Inferior parietal cortex (tissue), 1 donor: Measurements from ENCODE around the gene FILIP1.
A peak's percentile ranks its signal among the peaks of the same experiment; 100 is the strongest.

Source experiments
- DNase-seq: peaks from one replicate; pipeline ENCODE4 v3.0.0-alpha.2; 2016; ENCODE audit errors: extremely low spot score

Gene FILIP1

GRCh38 chr6:75334266-75335040 is 159.1 kb downstream of the FILIP1 start:
- no peak for DNase-seq

DNA sequence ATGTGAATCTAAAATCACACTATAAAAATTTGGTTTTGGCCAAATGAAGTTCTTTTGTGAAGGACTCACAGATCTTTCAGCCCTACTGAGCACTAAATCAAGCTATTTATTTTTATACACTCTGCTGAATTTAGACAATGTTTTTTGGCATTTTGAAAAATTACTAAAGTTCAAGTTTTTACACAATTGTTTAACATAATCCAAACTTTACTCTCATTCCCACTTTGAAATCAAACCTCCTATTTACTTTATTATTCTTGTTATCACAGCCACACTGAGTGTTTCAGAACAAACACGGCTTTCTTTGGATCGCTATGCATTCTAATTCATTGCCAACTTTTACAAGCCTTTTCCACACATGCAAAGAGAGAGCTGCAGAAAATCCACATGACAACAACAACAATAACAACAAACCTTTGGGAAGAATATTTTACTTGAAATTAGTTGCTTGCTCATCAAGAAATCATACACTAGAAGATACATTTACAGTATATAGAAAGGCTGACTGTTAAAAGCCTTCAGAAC is 159.9 kb downstream of the FILIP1 start:
- no peak for DNase-seq

- DNase-seq, result no peak
These were observed 162.4 kb downstream of the FILIP1 start for GRCh38 chr6:75331151-75331550.

DNA sequence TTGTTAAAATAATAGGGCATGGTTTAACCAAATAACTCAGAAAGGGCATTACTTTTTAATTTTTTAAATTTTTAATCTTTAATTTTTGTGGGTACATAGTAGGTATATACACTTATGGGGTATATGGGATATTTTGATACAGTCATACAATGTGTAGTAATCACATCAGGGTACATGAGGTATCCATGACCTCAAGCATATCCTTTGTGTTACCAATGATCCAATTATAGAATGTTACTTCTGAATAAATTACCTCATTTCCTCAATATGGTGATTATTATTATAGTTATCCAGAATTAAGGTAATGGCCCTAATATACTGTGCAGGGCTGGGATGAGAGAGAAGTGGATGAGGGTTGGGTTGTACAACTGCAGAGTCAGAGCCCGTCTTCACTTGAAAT is 163.9 kb downstream of the FILIP1 start:
- no peak for DNase-seq

- DNase-seq, result no peak
These were observed 165.8 kb downstream of the FILIP1 start for GRCh38 chr6:75327807-75328206.

DNA sequence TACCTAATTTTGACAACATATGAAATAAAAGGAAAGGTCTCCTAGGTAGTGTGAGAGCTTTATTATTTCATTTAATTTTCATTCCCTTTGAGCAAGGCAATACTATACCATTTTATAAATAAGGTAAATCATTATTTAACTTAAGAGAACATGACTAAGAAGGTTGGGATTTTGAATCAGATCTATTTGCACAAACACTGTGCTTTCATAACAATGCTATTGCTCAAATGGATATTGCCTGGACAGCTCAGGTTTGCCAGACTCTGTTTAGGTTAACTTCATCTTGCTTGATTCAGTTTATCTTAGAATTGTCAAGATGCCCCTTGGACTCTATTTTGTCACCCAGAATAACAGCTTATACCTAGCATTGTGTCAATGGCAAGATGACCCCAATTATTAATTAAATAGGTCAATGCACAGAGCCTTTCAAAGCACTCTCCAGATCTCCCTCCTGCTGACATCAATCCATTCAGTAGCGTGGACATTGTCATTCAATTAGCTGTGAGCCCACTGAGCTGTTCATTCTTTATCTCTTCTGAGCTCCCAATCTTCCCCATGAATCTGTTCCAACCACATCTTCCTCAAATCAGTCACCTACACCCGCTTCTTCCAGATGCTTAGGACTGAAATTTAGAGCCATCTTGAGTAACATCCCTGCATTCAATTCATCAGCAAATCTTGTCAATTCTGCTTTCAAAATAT is 166.9 kb downstream of the FILIP1 start:
- no peak for DNase-seq

DNA sequence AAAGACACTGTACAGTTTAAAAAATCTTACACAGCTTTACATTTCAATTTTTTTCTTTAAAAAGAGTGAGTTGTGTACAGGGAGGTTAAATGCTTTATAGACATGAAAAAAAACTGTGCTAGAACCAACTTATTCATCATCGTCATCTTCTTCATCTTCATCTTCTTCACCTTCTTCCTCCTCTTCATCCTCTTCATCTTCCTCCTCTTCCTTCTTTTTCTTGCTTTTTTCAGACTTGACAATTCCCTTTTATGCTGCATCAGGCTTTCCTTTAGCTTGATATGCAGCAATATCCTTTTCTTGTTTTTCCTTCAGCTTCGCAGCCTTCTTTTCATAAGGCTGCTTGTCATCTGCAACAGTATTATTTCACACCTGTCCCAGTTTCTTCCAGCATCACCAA is 174.7 kb downstream of the FILIP1 start:
- DNase-seq, result no peak

DNA sequence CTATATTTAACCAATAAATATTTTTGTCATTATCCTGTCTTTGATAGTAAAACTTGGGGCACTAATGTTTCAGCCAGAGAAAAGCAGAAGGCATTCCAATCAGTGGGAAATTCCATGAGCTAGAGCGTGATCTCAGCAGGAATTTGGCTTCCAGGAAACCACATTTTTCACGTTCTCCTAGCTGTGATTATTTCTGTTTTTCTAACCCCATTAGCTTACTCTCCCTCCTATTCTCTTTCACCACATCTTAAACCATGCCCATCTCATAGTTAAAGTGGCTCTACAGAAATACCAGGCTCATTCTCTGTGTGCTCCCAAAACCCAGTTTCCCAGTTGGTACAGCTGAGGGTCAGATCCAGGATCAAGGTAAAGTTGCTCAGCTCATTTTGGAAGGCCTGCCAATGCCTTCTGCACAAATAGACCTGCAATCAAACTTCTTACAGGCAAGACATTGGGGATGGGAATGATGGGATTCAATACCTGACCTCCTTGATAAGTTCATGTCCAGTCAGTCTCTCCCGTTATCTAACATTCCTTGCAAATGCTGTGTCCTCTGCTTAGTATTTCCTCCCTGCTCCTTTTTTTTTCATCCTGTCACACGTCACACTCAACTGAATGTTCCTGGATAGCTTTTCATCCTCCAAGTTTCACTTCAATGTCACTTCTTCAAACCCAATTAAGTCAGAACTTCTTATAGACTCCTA is 175.9 kb downstream of the FILIP1 start:
- DNase-seq, result no peak

GRCh38 chr6:75315978-75316377 is 177.6 kb downstream of the FILIP1 start:
- DNase-seq, result no peak

GRCh38 chr6:75308250-75308988 is 185.2 kb downstream of the FILIP1 start:
- DNase-seq, result no peak

- DNase-seq, result no peak
These were observed 186.1 kb downstream of the FILIP1 start for GRCh38 chr6:75307364-75308004.

- no peak for DNase-seq
These were observed 187.5 kb downstream of the FILIP1 start for GRCh38 chr6:75306064-75306463.

DNA sequence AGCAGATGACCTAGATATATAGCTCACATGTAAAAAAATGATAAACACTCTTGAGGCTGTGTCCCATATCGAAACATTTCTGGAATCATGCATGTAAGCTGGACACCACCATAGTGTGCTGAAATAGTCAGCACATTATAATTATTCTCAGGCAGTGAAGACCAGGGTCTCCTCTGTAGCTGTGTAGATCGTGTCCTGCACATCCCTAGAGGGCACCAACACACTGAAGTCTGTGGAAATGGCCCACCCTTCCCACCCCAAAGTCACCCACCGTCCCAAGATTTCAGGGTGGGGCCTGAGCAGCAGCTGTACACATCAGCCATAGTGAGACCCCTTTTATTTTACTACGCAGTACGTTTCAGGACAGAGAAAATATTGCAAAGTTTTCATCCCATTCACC is 188.0 kb downstream of the FILIP1 start:
- no peak for DNase-seq

DNA sequence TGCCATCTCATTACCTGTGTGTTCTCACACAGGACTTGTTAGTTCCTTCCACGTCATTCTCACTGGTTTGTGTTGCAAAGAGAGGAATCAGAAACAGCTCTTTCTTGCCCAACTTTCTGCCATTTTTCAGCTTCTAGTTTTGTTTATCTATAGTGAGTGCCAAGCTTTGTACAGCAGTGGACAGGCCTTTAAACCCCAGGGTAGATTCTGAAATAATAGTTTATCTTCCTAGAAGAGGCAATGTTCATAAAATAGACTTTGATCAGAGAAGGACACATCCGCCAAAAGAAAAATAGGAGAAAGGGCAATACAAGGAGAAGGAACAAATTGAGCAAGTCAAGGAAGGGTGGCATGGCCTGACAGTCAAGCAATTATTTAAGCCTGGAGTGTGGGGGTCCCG is 191.3 kb downstream of the FILIP1 start:
- DNase-seq, result no peak

GRCh38 chr6:75301537-75301936 is 192.1 kb downstream of the FILIP1 start:
- DNase-seq, result no peak

DNA sequence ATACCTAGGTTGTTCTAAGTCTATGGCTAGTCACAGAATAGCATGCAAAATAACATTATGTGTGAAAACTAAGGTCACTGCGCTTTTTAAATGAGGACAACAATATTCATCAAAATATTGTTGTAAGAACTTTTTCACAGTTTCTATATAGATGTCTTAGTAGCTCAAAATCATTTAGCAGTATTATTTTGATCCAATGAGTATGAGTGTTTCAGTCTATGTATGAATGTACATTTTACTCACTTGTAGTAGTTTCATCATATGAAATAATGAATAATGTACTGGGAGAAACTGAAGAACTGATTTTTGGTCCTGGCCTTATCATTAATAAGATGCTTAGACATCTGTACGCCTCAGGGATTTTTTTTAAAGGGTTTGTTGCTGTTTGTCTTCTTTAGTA is 192.5 kb downstream of the FILIP1 start:
- DNase-seq, result no peak

DNA sequence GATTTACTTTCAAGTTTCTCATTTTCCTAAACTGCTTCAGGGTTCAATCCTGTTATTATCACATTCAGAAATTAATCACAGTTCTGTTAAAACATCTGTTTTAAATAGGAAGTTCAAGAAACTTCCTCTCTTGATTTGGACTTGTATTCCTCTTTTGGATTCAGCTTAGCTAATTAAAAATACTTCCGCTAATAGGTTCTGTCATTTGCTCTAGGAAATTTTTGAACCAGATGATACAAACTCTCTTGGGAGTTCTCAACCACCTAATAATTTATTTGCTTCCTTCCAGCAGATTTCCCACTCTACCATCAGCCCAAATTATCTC is 193.1 kb downstream of the FILIP1 start:
- DNase-seq, result no peak

DNA sequence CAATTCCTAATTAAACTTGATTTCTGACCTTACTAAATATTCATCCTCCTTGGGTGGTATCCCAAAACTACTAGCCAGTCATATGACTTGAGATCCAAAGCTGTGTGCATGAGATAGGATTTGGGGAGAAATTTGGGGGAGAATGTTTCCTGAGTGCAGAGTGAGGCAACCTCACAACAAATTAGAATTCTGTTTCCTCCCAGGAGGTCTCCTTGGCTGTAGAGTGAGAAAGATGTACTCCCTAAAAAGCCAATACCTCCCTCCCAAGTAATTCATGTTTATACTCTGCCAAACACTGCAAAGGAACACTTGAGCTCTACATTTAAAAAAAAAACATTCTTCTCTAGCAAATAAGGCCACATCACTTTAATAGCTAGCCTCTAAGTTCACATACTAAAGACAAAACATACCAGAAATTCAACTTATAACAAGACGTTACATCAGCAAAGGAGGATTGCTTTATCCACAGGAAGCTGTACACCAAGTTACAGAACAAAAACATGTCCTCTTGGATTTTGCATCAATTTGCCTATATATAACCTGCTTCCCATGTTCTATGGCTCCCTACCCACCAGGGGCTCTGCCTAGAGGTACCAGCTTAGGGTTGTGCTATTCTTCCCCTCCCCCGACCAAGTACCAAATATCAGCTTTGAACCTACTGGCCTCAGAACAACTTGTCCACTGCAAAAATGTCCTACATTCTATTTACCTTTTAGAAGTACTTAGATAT is 193.6 kb downstream of the FILIP1 start:
- DNase-seq, result no peak

GRCh38 chr6:75296811-75297779 is 196.5 kb downstream of the FILIP1 start:
- peak; percentile 91 for DNase-seq

GRCh38 chr6:75292555-75292954 is 201.0 kb downstream of the FILIP1 start:
- no peak for DNase-seq
